Neural cell (in vitro differentiated cells): ENCODE results near the gene ZNF3. TPM values are rescaled to one million over a fixed set of nuclear protein-coding genes. Genes with fewer than 3 reads are reported as not detected.

ENCODE experiments used
- H2AFZ ChIP-seq: fragments of 200-600, 300-800 bp; sonication (generic), shearing (Covaris generic); 2 replicates; pipeline ENCODE4 v1.6.0; 2014; ENCODE audit warnings: low read depth, mild to moderate bottlenecking, antibody characterized with exemption, low read length, moderate library complexity
- H3F3A ChIP-seq: fragments of 200-600 bp; shearing (Covaris generic); 2 replicates; pipeline ENCODE4 v1.6.1; 2016; ENCODE audit warnings: mild to moderate bottlenecking, moderate library complexity, mixed read lengths, antibody characterized with exemption, low read length; ENCODE audit not compliant: insufficient read depth, poor library complexity, severe bottlenecking
- H3K27ac ChIP-seq: fragments of 200-600, 300-800 bp; sonication (generic), shearing (Covaris generic); 2 replicates; pipeline ENCODE4 v1.5.1; 2014; ENCODE audit warnings: mild to moderate bottlenecking, low read length, moderate library complexity
- H3K27me3 ChIP-seq: fragments of 300-800, 200-600 bp; sonication (generic), shearing (Covaris generic); 2 replicates; pipeline ENCODE4 v1.6.0; 2014; ENCODE audit warnings: mild to moderate bottlenecking, low read depth, low read length, moderate library complexity; ENCODE audit not compliant: insufficient read depth
- H3K36me3 ChIP-seq: fragments of 300-800, 200-600 bp; sonication (generic), shearing (Covaris generic); 2 replicates; pipeline ENCODE4 v1.5.1; 2014; ENCODE audit warnings: mild to moderate bottlenecking, antibody characterized with exemption, low read length, moderate library complexity; ENCODE audit not compliant: insufficient read depth
- H3K4me2 ChIP-seq: fragments of 300-800, 200-600 bp; sonication (generic), shearing (Covaris generic); 2 replicates; pipeline ENCODE4 v1.6.0; 2014; ENCODE audit warnings: mild to moderate bottlenecking, low read length
- H3K4me3 ChIP-seq: fragments of 300-800, 200-600 bp; sonication (generic), shearing (Covaris generic); 2 replicates; pipeline ENCODE4 v1.5.1; 2014; ENCODE audit warnings: mild to moderate bottlenecking, low read length, moderate library complexity
- H3K79me2 ChIP-seq: fragments of 200-600 bp; shearing (Covaris generic); replicated peaks from 2 replicates; pipeline ENCODE4 v1.6.0; 2014; ENCODE audit warnings: mild to moderate bottlenecking, low read length, moderate library complexity; ENCODE audit not compliant: insufficient read depth
- H3K9ac ChIP-seq: fragments of 300-800, 200-600 bp; sonication (generic), shearing (Covaris generic); 2 replicates; pipeline ENCODE4 v1.6.1; 2016; ENCODE audit warnings: mild to moderate bottlenecking, low read length, mixed read lengths
- H3K9me2 ChIP-seq: fragments of 200-600 bp; shearing (Covaris generic); 2 replicates; pipeline ENCODE4 v1.6.1; 2016; ENCODE audit warnings: mild to moderate bottlenecking, low read length, mixed read lengths; ENCODE audit not compliant: insufficient read depth
- H3K9me3 ChIP-seq: fragments of 200-600, 300-800 bp; sonication (generic), shearing (Covaris generic); 2 replicates; pipeline ENCODE4 v1.6.1; 2016; ENCODE audit warnings: mild to moderate bottlenecking, mixed run types, low read length, moderate library complexity, mixed read lengths
- H4K20me1 ChIP-seq: fragments of 200-600 bp; shearing (Covaris generic); 2 replicates; pipeline ENCODE4 v1.6.1; 2016; ENCODE audit warnings: mild to moderate bottlenecking, mixed run types; ENCODE audit not compliant: insufficient read depth
- EP300 ChIP-seq: fragments of 450-650 bp; conservative IDR thresholded peaks from 2 replicates; pipeline ENCODE4 v1.6.1; 2014; ENCODE audit warnings: antibody characterized with exemption, mild to moderate bottlenecking, moderate library complexity; ENCODE audit not compliant: poor library complexity, severe bottlenecking
- EZH2 ChIP-seq: fragments of 200-600, 300-800 bp; shearing (Covaris generic), sonication (generic); IDR thresholded peaks from 2 replicates; pipeline ENCODE4 v1.6.1; 2014; ENCODE audit warnings: antibody characterized with exemption, low read length, borderline replicate concordance, mild to moderate bottlenecking; ENCODE audit not compliant: insufficient read depth, poor library complexity, severe bottlenecking
- MXI1 ChIP-seq: fragments of 450-650 bp; conservative IDR thresholded peaks from 2 replicates; pipeline ENCODE4 v1.6.1; 2014; ENCODE audit warnings: antibody characterized with exemption, mild to moderate bottlenecking; ENCODE audit not compliant: poor library complexity, severe bottlenecking
- POLR2AphosphoS5 ChIP-seq: IDR thresholded peaks from 2 replicates; pipeline ENCODE4 v1.6.1; 2012
- RAD21 ChIP-seq: fragments of 450-650 bp; conservative IDR thresholded peaks from 2 replicates; pipeline ENCODE4 v1.6.1; 2014; ENCODE audit warnings: antibody characterized with exemption, mild to moderate bottlenecking, moderate library complexity
- SMC3 ChIP-seq: fragments of 450-650 bp; conservative IDR thresholded peaks from 2 replicates; pipeline ENCODE4 v1.6.1; 2014; ENCODE audit warnings: antibody characterized with exemption, mild to moderate bottlenecking, moderate library complexity; ENCODE audit not compliant: poor library complexity
- TAF1 ChIP-seq: IDR thresholded peaks from 2 replicates; pipeline ENCODE4 v1.6.1; 2012; ENCODE audit warnings: low read depth
- polyA plus RNA-seq: library from polyadenylated mRNA; depleted of rRNA; stranded (reverse); fragments of >200 nt; gene quantifications from 2 replicates; pipeline ENCODE4 v1.2.3, GENCODE V29; 2014
- TF ChIP-seq, protein P1 (sequence below): fragments of 450-650 bp; IDR thresholded peaks from 2 replicates; pipeline ENCODE4 v1.5.1; 2014; ENCODE audit warnings: antibody characterized with exemption, mild to moderate bottlenecking, moderate library complexity; ENCODE audit not compliant: poor library complexity, severe bottlenecking
- TF ChIP-seq, protein P2 (sequence below): IDR thresholded peaks from 2 replicates; pipeline ENCODE4 v1.6.1; 2012; ENCODE audit warnings: borderline replicate concordance

The ZNF3 gene
- polyA plus RNA-seq, 1 donor from 2014 or later = 57.2 TPM

DNA sequence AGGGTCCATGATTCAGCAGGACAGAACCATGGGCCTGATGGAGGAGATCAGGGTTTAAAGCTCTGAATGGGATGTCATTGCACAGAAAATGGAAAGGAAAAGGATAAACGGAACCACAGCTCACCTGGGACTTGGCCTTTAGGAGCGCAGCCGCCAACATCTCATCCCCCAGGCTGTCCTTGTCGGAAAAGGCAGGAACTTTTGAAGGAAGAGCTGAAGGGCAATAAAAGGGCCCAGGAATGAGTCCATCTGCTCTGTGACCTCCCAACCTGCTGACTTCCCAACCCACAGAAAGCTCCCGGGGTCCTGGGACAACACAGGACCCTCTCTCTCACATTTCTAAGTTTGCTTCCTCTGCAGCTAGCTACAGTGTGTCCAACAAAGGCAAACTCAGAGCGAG is 6.1 kb downstream of the ZNF3 start:
- Histone ChIP-seq H3F3A (no peaks in the 10 kb centered on the region), H3K27ac (no peak overlapping the region), H2AFZ (no peak overlapping the region), H4K20me1 (no peaks in the 10 kb centered on the region), H3K36me3 (peaks cover 36% of the 10 kb centered on the region), H3K9ac (no peak overlapping the region), H3K9me2 (no peaks in the 10 kb centered on the region), H3K4me3 (no peak overlapping the region), H3K4me2 (no peak overlapping the region), H3K79me2 (peaks cover 38% of the 10 kb centered on the region), H3K9me3 (peaks cover 11% of the 10 kb centered on the region), H3K27me3 (no peaks in the 10 kb centered on the region)
- no peak for TF ChIP-seq SMC3
- TF ChIP-seq MXI1 = no peak
- TF ChIP-seq, protein P1, sequence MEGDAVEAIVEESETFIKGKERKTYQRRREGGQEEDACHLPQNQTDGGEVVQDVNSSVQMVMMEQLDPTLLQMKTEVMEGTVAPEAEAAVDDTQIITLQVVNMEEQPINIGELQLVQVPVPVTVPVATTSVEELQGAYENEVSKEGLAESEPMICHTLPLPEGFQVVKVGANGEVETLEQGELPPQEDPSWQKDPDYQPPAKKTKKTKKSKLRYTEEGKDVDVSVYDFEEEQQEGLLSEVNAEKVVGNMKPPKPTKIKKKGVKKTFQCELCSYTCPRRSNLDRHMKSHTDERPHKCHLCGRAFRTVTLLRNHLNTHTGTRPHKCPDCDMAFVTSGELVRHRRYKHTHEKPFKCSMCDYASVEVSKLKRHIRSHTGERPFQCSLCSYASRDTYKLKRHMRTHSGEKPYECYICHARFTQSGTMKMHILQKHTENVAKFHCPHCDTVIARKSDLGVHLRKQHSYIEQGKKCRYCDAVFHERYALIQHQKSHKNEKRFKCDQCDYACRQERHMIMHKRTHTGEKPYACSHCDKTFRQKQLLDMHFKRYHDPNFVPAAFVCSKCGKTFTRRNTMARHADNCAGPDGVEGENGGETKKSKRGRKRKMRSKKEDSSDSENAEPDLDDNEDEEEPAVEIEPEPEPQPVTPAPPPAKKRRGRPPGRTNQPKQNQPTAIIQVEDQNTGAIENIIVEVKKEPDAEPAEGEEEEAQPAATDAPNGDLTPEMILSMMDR = no peak
- TF ChIP-seq POLR2AphosphoS5 = no peak
- no peak for TF ChIP-seq RAD21
- no peak for TF ChIP-seq EZH2
- no peak for TF ChIP-seq TAF1
- TF ChIP-seq, protein P2, sequence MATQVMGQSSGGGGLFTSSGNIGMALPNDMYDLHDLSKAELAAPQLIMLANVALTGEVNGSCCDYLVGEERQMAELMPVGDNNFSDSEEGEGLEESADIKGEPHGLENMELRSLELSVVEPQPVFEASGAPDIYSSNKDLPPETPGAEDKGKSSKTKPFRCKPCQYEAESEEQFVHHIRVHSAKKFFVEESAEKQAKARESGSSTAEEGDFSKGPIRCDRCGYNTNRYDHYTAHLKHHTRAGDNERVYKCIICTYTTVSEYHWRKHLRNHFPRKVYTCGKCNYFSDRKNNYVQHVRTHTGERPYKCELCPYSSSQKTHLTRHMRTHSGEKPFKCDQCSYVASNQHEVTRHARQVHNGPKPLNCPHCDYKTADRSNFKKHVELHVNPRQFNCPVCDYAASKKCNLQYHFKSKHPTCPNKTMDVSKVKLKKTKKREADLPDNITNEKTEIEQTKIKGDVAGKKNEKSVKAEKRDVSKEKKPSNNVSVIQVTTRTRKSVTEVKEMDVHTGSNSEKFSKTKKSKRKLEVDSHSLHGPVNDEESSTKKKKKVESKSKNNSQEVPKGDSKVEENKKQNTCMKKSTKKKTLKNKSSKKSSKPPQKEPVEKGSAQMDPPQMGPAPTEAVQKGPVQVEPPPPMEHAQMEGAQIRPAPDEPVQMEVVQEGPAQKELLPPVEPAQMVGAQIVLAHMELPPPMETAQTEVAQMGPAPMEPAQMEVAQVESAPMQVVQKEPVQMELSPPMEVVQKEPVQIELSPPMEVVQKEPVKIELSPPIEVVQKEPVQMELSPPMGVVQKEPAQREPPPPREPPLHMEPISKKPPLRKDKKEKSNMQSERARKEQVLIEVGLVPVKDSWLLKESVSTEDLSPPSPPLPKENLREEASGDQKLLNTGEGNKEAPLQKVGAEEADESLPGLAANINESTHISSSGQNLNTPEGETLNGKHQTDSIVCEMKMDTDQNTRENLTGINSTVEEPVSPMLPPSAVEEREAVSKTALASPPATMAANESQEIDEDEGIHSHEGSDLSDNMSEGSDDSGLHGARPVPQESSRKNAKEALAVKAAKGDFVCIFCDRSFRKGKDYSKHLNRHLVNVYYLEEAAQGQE = no peak
- TF ChIP-seq EP300 = no peak

DNA sequence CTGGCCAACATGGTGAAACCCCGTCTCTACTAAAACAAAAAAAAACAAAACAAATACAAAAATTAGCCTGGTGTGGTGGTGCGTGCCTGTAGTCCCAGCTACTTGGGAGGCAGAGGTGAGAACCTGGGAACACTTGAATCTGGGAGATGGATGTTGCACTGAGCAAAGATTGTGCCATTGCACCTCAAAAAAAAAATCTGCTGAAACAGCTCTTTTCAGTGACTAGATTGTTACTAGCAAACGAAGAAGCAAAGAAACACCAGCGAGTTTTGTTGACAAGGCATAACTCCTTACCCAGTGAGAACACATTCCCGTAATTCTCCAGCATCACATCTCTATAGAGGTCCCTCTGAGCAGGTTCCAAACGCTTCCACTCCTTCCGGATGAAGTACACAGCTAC is 6.7 kb downstream of the ZNF3 start:
- Histone ChIP-seq H3K36me3 (peaks cover 42% of the 10 kb centered on the region), H3K9me2 (no peaks in the 10 kb centered on the region), H3K27ac (no peak overlapping the region), H3K79me2 (peaks cover 34% of the 10 kb centered on the region), H3F3A (no peaks in the 10 kb centered on the region), H3K9ac (no peak overlapping the region), H3K27me3 (no peaks in the 10 kb centered on the region), H3K4me2 (no peak overlapping the region), H2AFZ (no peak overlapping the region), H3K4me3 (no peak overlapping the region), H3K9me3 (peaks cover 12% of the 10 kb centered on the region), H4K20me1 (no peaks in the 10 kb centered on the region)
- TF ChIP-seq, protein P2 = no peak
- TF ChIP-seq POLR2AphosphoS5 = no peak
- no peak for TF ChIP-seq EP300
- TF ChIP-seq, protein P1 = no peak
- no peak for TF ChIP-seq SMC3
- no peak for TF ChIP-seq RAD21
- TF ChIP-seq EZH2 = no peak
